Amniotic epithelial cell (primary cell): ENCODE measurements around the gene NCSTN.

Experiments
- DNase-seq: peaks from one replicate; pipeline ENCODE4 v3.0.0-alpha.2; 2010; ENCODE audit warnings: low read depth

Gene NCSTN

DNA sequence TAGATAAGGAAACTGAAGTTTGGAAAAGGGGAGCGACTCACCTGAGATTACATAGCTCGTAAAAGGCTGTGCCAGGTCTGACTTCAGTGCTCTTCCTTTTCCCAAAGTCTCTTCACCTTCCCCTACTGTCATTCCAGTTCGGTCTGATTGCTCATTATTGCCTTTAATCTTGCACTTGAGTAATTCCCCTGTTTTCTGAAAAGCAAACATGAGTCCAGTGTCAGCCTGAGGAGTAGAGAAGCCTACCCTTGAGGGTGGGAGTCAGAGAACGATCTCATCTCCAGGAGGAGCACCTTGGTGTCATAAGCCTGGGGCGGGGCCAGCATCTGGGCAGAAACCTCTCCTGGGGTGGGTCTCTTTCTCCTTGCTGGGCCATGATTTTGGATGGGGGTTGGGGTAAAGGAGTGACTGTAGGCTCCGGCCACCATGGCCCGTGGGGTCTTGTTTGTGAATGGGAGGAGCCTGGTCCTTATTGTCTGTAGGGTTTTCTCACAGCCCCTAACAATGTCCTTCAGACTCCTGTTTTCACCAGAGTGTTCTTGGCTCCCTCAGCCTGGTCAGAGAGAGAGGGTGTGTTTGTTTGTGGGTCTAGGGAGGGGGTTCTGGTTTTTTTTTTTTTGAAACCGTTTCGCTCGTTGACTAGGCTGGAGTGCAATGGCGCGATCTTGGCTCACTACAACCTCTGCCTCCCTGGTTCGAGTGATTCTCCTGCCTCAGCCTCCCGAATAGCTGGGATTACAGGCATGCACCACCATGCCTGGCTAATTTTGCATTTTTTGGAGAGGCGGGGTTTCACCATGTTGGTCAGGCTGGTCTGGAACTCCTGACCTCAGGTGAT, 63.2 kb downstream of the NCSTN start:
- DNase-seq: no peak

GRCh38 chr1:160407839-160408801, 64.9 kb downstream of the NCSTN start:
- DNase-seq: no peak
